IMR-90 (cell line): ENCODE results near the gene SLC7A6OS. TPM values are rescaled to one million over a fixed set of nuclear protein-coding genes. Genes with fewer than 3 reads are reported as not detected.

Experiments used
- ATAC-seq: fragments of 200-7000 bp; cut with Tn5 transposase; 2 replicates; pipeline ENCODE4 v1.9.1; 2020; ENCODE audit warnings: low read depth, mild to moderate bottlenecking, moderate library complexity
- BruUV-seq: library from RNA; stranded (reverse); fragments of 400-500 nt; replicated peaks from 2 replicates; lab custom pipeline; 2021; lab: Mats Ljungman, UMichigan
- CTCF ChIA-PET: fragments of 300-600 bp; formaldehyde crosslinking; extraction: SDS; loops from one replicate; lab custom pipeline; 2021; ENCODE audit warnings: antibody characterized with exemption; lab: Yijun Ruan, JAX
- POLR2A ChIA-PET: fragments of 300-600 bp; sonication (Branson Sonifier 250); formaldehyde crosslinking; loops from one replicate; lab custom pipeline; 2022; ENCODE audit warnings: antibody characterized with exemption; ENCODE audit not compliant: unreplicated experiment; lab: Charles Lee
- DNase-seq: peaks from one replicate; pipeline ENCODE4 v3.0.0; 2013
- H2AFZ ChIP-seq: replicated peaks from 2 replicates; pipeline ENCODE3; 2013; ENCODE audit warnings: low read length, mild to moderate bottlenecking; ENCODE audit not compliant: poor library complexity
- H2AK5ac ChIP-seq: 2 replicates; pipeline ENCODE4 v1.6.1; 2013; ENCODE audit warnings: low read depth, low read length, inconsistent platforms
- H2AK9ac ChIP-seq: replicated peaks from 2 replicates; pipeline ENCODE3; 2013; ENCODE audit warnings: mild to moderate bottlenecking, low read depth, low read length, moderate library complexity; ENCODE audit not compliant: poor library complexity
- H2BK120ac ChIP-seq: 2 replicates; pipeline ENCODE4 v1.6.1; 2013; ENCODE audit warnings: low read depth, low read length, inconsistent platforms
- H2BK15ac ChIP-seq: 3 replicates; pipeline ENCODE4 v1.6.1; 2013; ENCODE audit warnings: low read depth, low read length, inconsistent platforms
- H2BK20ac ChIP-seq: 2 replicates; pipeline ENCODE4 v1.6.1; 2013; ENCODE audit warnings: low read depth, mild to moderate bottlenecking, inconsistent platforms, low read length, moderate library complexity
- H2BK5ac ChIP-seq: 2 replicates; pipeline ENCODE4 v1.6.1; 2013; ENCODE audit warnings: mild to moderate bottlenecking, low read depth, low read length, inconsistent platforms; ENCODE audit not compliant: poor library complexity, severe bottlenecking
- H3K14ac ChIP-seq: replicated peaks from 2 replicates; pipeline ENCODE4 v1.6.1; 2013; ENCODE audit warnings: low read depth, low read length, inconsistent platforms
- H3K18ac ChIP-seq: 2 replicates; pipeline ENCODE4 v1.6.1; 2013; ENCODE audit warnings: low read depth, low read length, control low read depth
- H3K23ac ChIP-seq: 2 replicates; pipeline ENCODE4 v1.6.1; 2013; ENCODE audit warnings: low read depth, low read length, inconsistent platforms
- H3K27ac ChIP-seq: 2 replicates; pipeline ENCODE4 v1.5.1; 2013; ENCODE audit warnings: mild to moderate bottlenecking, control low read depth, low read length; ENCODE audit not compliant: insufficient read depth
- H3K27me3 ChIP-seq: 2 replicates; pipeline ENCODE4 v1.6.1; 2013; ENCODE audit warnings: low read length; ENCODE audit not compliant: control insufficient read depth, insufficient read depth
- H3K36me3 ChIP-seq: 2 replicates; pipeline ENCODE4 v1.6.1; 2013; ENCODE audit warnings: low read length, mixed read lengths; ENCODE audit not compliant: control insufficient read depth, insufficient read depth
- H3K4ac ChIP-seq: 2 replicates; pipeline ENCODE4 v1.6.1; 2013; ENCODE audit warnings: low read depth, low read length, inconsistent platforms
- H3K4me1 ChIP-seq: 2 replicates; pipeline ENCODE4 v1.6.1; 2013; ENCODE audit warnings: low read length, mixed read lengths; ENCODE audit not compliant: control insufficient read depth, insufficient read depth
- H3K4me2 ChIP-seq: 2 replicates; pipeline ENCODE4 v1.6.1; 2013; ENCODE audit warnings: low read depth, mild to moderate bottlenecking, control low read depth, low read length, moderate library complexity
- H3K4me3 ChIP-seq: 2 replicates; pipeline ENCODE4 v1.5.1; 2013; ENCODE audit warnings: low read depth, mild to moderate bottlenecking, control low read depth, low read length, moderate library complexity; ENCODE audit not compliant: insufficient read depth
- H3K56ac ChIP-seq: 2 replicates; pipeline ENCODE4 v1.6.1; 2013; ENCODE audit warnings: low read length, inconsistent platforms; ENCODE audit not compliant: insufficient read depth; ENCODE audit errors: extremely low read depth
- H3K79me1 ChIP-seq, 2 experiments: 2 replicates each; pipeline ENCODE4 v1.6.1; 2013; ENCODE audit warnings: low read length in 2 of 2, inconsistent platforms in 1 of 2, low read depth in 1 of 2
- H3K9ac ChIP-seq: 2 replicates; pipeline ENCODE4 v1.6.1; 2013; ENCODE audit warnings: low read depth, low read length, control low read depth
- H3K9me1 ChIP-seq: 2 replicates; pipeline ENCODE4 v1.6.1; 2013; ENCODE audit warnings: low read length, inconsistent platforms; ENCODE audit not compliant: insufficient read depth
- H3K9me3 ChIP-seq: 2 replicates; pipeline ENCODE4 v1.6.1; 2013; ENCODE audit warnings: low read length; ENCODE audit not compliant: control insufficient read depth, insufficient read depth
- H4K20me1 ChIP-seq: 2 replicates; pipeline ENCODE4 v1.6.1; 2013; ENCODE audit warnings: low read length, inconsistent platforms; ENCODE audit not compliant: insufficient read depth
- H4K5ac ChIP-seq: 2 replicates; pipeline ENCODE4 v1.6.1; 2013; ENCODE audit warnings: mild to moderate bottlenecking, low read depth, low read length, control low read depth
- H4K8ac ChIP-seq, 2 experiments: 2 replicates each; pipeline ENCODE4 v1.6.1; 2013; ENCODE audit warnings: low read depth in 2 of 2, low read length in 2 of 2, control low read depth in 1 of 2, inconsistent platforms in 1 of 2
- H4K91ac ChIP-seq: 2 replicates; pipeline ENCODE4 v1.6.1; 2013; ENCODE audit warnings: low read depth, low read length, inconsistent platforms; ENCODE audit not compliant: insufficient read depth
- CEBPB ChIP-seq: IDR thresholded peaks from 2 replicates; pipeline ENCODE4 v1.6.1; 2012; ENCODE audit warnings: low read depth, low read length, improper control_type of control experiment
- RFX5 ChIP-seq: IDR thresholded peaks from 2 replicates; pipeline ENCODE4 v1.8.0; 2012; ENCODE audit warnings: low read depth, mild to moderate bottlenecking, low read length, moderate library complexity
- WGBS, 2 experiments: methylation state at CpG; one replicate each; pipeline versions ENCODE4 v1.1.5 to v1.1.7; 2013; ENCODE audit warnings: missing lambda C conversion rate in 2 of 2; ENCODE audit not compliant: insufficient read length in 1 of 2; ENCODE audit errors: extremely low coverage in 2 of 2; 5-methylcytosine and 5-hydroxymethylcytosine counted together
- dilution Hi-C: fragments of 300-500 bp; cut with HindIII; formaldehyde crosslinking; loops from one replicate; pipeline ENCODE4 v1.14.3; 2018; ENCODE audit warnings: low sequenced_read_pairs; ENCODE audit not compliant: unreplicated experiment
- in situ Hi-C: fragments of 300-500 bp; cut with MboI; formaldehyde crosslinking; loops from 3 replicates; pipeline ENCODE4 v1.14.3; 2019; ENCODE audit warnings: low sequenced_read_pairs, inconsistent platforms, mixed read lengths
- intact Hi-C: fragments of 100-400 bp; cut with micrococcal nuclease; formaldehyde crosslinking; loops from 2 replicates; pipeline ENCODE4 v1.10.0; 2022
- polyA plus RNA-seq, 3 experiments: library from polyadenylated mRNA; depleted of rRNA; stranded (reverse); fragments of >200 nt; gene quantifications; 2 replicates each; pipeline ENCODE4 v1.2.3, GENCODE V29; 2012; ENCODE audit warnings: low replicate concordance in 1 of 3
- total RNA-seq: library from RNA; depleted of rRNA; stranded (reverse); fragments of >200 nt; gene quantifications from 2 replicates; pipeline ENCODE4 v1.2.3, GENCODE V29; 2012

SLC7A6OS gene
- total and polyA plus RNA-seq, 2 of the 4 experiments (the other 2 are of a cell fraction): 6.8 to 8.4 TPM

- intact Hi-C loops (no loop called here), in situ Hi-C loops (no loop called here), dilution Hi-C loops (no loop called here)
- Histone ChIP-seq H3K36me3 (peaks cover 29% of the 10 kb centered on the region), H3K56ac (no peak overlapping the region), H3K79me1 (no peaks in the 10 kb centered on the region; a peak in 1 of 4 replicates), H3K4me1 (no peaks in the 10 kb centered on the region), H3K14ac (no peak overlapping the region), H3K27me3 (no peaks in the 10 kb centered on the region; the same call in 1 of the 2 replicates), H2AK5ac (no peak overlapping the region), H2BK20ac (no peak overlapping the region), H3K9me1 (no peaks in the 10 kb centered on the region), H3K4me3 (no peak overlapping the region), H2BK5ac (no peak overlapping the region), H3K23ac (no peak overlapping the region), H2BK120ac (no peak overlapping the region), H3K4me2 (no peak overlapping the region), H3K27ac (no peak overlapping the region), H4K5ac (no peak overlapping the region), H4K91ac (no peak overlapping the region), H3K18ac (no peak overlapping the region), H2AK9ac (no peak overlapping the region), H4K8ac (no peak overlapping the region), H2AFZ (no peak overlapping the region), H4K20me1 (no peaks in the 10 kb centered on the region), H2BK15ac (no peak overlapping the region), H3K9me3 (no peaks in the 10 kb centered on the region), H3K9ac (no peak overlapping the region), H3K4ac (no peak overlapping the region)
- no TSS peak for BruUV-seq
- no peak for TF ChIP-seq RFX5
- TF ChIP-seq CEBPB: no peak
- no peak for DNase-seq
- ChIA-PET POLR2A (no interaction called here), CTCF (no interaction called here)
- 94% methylated on average over 17 of the region's 23 CpGs; no CpG with 5 or more reads in 1 of the 2 experiments for WGBS, 2 experiments
- no peak for ATAC-seq
These were observed 48.8 kb upstream of the SLC7A6OS start for GRCh38 chr16:68359398-68360191.
